HG02973 (cell line): Measurements from ENCODE around the gene GOLPH3L.
"Not testable (repeated sequence)": the region's sequence is repeated elsewhere in the genome, so short reads cannot be mapped to it uniquely, and the experiment has no call there.

Experiments used
- ATAC-seq: cut with Tn5 transposase; IDR thresholded peaks from one replicate; pipeline ENCODE4 v1.9.1; 2021; ENCODE audit warnings: moderate library complexity; ENCODE audit not compliant: unreplicated experiment

The GOLPH3L gene

DNA sequence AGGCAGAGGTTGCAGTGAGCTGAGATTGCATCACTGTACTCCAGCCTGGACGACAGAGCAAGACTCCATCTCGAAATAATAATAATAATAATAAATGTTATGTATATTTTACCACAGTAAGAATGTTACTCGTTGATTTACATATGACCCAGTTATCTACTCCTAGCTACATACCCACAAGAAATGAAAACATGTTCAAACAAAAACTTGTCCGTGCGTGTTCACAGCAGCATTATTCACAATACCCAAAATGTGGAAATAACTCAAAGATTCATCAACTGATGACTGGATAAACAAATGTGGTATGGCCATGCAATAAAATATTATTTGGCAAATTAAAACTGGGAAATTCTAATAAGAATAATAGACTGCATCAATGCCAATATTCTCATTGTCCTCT, 35.8 kb downstream of the GOLPH3L start:
- no peak for ATAC-seq

DNA sequence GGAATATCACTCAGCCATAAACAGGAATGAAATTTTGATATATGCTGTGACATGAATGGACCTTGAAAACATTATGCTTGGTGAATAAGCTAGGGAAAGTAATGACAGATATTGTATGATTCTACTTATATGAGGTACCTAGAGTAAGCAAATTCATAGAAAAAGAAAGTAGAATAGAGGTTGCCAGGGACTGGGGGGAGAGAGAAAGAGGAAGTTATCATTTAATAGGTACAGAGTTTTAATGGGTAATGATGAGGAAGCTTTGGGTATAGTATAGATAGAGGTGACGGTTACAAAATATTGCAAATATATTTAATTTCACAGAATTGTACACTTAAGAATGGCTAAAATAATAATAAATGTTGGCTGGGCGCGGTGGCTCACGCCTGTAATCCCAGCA, 36.4 kb downstream of the GOLPH3L start:
- no peak for ATAC-seq

DNA sequence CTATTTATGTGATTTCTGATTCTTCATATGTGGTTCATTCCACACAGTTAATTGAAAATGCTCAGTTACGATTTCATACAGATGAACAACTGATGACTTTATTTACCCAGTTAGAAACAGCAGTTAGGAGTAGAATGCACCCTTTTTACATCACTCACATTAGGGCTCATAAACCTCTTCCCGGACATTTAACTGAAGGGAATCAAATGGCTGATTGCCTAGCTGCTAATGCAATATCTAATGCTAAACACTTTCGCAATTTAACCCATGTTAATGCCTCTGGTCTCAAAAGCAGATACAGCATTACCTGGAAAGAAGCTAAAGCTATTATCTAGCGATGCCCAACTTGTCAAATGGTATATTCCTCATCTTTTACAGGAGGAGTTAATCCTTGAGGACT, 39.9 kb downstream of the GOLPH3L start:
- ATAC-seq: not testable (repeated sequence)

DNA sequence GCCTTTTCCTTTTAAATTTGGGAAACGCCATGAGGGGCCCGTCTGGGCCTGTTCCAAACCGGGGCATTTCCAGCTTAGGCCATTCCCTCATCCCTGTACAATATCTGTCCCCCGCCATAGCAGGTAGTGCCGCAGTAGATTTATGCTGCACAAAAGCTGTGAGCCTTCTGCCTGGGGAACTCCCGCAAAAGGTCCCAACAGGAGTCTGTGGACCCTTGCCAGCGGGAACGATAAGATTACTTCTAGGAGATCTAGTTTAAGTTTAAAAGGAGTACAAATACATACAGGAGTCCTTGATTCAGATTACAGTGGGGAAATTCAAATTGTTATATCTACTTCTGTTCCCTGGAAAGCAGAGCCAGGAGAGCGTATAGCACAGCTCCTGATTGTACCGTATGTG, 42.3 kb downstream of the GOLPH3L start:
- ATAC-seq: not testable (repeated sequence)

DNA sequence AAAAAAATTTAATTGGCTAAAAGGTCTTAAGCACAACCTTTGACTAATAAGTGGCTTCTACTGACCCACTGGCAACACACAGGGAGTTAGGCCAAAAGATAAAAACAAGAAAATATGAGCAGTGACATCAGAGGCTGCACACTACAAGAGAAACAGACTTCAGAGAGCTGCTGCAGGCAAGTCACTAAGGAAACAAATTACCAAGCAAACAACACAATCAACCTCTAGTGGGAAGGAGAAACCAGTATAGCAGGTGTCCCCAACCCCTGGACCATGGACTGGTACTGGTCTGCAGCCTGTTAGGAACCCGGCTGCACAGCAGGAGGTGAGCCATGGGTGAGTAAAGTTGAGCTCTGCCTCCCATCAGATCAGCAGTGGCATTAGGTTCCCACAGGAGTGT, 46.8 kb downstream of the GOLPH3L start:
- no peak for ATAC-seq

DNA sequence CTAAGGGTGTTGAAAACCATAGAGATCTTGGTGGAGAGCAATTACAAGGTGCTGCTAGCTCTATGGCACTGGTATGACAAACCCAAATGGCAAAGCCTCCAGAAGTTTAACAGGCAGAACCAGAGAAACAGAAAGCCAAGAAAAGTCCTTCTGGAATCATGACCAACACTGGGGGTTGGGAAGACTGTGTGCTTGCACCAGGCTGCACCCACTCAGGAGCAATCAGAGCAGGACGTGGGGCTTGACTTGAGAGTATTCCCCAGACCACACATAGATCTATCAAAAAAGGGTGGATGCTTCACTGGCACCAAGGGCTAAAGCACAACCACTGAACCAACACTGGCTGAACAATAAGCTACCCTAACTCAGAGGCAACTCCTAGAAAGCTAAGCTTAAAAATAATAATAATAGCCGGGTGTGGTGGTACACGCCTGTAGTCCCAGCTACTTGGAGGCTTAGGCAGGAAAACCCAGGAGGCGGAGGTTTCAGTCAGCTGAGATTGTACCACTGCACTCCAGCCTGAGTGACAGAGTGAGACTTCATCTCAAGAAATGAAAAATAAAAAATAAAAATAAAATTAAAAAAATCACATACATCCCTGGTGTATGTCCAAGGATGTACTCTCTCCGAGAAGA, 47.4 kb downstream of the GOLPH3L start:
- no peak for ATAC-seq

DNA sequence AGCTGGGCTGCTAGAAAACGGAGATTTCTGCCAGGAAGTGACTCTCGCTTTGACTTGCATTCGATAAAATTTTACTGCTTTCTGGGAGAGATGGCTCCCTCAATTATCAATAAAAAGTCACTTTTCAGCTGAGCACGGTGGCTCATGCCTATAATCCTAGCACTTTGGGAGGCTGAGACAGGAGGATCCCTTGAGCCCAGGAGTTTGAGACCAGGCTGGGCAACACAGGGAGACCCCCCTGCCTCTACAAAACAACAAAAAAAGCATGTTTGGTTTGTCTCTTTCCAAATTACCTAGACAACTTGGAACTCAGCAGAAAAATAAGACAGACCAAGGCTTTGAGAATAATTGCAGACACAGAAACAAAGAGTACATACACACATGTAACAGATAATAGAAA, 54.7 kb downstream of the GOLPH3L start:
- no peak for ATAC-seq

DNA sequence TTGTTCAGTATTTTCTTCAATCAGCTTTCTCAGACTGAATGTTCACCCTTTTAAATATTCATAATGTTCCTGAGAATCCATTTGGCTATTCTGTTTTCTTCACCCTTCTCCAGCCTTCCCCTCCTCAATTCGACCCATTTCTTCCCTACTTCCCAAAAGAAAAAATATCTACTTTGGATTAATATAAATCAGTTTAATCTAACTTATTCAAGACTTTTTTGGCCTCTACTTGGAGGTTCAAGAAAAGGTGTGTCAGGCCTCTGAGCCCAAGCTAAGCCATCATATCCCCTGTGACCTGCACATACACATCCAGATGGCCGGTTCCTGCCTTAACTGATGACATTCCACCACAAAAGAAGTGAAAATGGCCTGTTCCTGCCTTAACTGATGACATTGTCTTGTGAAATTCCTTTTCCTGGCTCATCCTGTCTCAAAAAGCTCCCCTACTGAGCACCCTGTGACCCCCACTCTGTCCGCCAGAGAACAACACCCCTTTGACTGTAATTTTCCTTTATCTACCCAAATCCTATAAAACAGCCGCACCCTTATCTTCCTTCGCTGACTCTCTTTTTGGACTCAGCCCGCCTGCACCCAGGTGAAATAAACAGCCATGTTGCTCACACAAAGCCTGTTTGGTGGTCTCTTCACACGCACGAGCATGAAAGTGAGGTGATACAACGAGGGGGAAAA, 55.7 kb downstream of the GOLPH3L start:
- not testable (repeated sequence) for ATAC-seq

DNA sequence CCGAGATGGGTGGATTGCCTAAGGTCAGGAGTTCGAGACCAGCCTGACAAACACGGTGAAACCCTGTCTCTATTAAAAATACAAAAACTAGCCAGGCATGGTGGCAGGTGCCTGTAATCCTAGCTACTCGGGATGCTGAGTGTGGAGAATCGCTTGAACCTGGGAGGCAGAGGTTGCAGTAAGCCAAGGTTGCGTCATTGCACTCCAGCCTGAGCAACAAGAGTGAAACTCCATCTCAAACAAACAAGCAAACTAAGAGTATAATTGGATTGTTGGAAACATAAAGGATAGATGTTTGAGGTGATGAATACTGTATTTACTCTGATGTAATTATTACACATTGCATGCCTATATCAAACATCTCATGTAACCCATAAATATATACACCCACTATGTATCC, 58.5 kb downstream of the GOLPH3L start:
- not testable (repeated sequence) for ATAC-seq

DNA sequence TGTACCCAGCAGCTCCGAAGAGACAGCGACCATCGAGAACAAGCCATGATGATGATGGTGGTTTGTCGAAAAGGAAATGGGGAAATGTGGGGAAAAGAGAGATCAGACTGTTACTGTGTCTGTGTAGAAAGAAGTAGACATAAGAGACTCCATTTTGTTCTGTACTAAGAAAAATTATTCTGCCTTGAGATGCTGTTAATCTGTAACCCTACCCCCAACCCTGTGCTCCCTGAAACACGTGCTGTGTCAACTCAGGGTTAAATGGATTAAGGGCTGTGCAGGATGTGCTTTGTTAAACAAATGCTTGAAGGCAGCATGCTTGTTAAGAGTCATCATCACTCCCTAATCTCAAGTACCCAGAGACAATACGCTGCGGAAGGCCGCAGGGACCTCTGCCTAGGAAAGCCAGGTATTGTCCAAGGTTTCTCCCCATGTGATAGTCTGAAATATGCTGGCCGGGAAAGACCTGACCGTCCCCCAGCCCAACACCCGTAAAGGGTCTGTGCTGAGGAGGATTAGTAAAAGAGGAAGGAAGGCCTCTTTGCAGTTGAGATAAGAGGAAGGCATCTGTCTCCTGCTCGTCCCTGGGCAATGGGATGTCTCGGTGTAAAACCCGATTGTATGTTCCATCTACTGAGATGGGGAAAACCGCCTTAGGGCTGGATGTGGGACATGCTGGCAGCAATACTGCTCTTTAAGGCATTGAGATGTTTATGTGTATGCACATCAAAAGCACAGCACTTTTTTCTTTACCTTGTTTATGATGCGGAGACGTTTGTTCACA, 61.9 kb downstream of the GOLPH3L start:
- ATAC-seq: not testable (repeated sequence)

DNA sequence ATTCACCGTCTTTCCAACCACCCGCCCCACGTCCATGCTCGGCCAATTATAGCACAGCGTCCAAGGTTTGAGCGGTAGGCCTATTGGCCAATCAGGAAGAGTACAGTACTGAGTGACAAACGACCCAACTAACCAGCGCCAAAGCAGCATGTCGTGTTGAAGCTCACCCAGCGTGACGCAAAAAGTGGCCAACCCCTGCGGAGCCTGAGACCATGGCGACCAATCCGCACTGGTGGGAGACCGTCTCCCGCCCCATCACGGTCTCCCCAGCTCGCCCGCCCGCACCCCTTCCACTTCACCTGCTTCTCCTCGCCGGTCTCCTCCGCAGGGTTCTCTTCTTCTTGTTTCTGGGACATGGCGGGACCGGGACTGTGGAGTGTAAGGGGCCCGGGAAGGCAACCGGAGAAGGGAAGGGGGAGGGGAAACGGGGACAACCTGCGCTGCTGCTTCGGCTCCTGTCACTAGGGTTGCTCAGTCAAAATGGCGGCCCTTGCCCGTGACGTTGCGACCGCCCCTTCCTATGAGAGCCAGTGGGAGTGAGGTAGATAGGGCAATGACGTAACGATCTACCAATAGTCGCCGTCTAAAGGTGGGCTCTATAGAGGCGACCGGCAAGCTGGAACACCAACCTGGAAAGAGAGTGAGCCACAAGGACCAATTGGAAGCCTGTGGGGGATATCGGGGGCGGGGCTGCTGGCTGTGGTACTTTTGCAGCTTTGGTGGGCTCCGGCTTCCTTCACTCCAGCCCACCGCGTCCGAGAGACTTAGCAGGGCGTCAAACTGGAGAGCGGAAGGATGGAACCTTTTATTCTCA, 67.6 kb downstream of the GOLPH3L start, which contains the start of gene ENSA:
Gene ENSA, minus strand, starts transcription at position 498 of the 814 bp plus-strand sequence. Its CDS starts 142 bp downstream, at position 356.
- ATAC-seq: peak; percentile 87

DNA sequence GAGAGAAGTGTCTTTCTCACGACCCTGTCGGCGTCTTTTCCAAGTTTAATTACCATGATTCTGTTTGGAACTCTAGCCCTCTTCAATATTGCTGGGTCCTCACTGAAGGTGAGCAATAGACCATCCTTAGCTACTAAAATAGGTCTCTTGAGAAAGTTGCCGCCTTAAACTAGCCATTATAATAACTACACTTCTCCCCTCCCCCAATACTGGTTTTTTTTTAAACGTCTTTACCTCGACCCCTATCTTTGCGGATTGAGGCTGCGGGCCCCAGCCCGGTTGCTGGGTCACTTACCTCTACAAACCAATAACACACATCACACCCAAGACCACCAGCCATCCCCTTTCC, 68.2 kb downstream of the GOLPH3L start:
- ATAC-seq: no peak

DNA sequence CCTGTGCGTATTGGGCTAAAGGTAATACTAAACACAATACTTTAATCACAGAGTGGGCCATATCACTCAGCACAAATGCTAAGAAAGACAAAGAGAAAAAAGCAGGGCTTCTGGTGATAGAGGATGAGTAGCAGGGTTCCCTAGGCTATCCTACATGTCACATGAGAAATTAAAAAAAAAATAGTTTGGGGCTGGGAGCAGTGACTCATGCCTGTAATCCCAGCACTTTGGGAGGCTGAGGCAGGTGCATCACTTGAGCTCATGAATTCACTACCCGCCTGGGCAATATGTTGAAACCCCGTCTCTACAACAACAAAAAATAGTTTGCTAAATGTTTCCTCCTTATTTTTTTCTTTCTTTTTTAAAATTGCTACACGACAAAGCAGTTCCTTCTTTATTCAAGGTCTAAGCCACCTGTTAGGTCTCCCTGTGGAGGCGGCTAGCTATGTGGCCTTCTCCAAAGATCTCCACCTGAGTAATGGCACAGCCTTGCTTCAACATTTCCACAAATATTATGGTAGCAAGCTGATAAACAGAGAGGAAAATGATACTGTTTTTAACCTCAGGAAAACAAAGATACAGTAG, 69.0 kb downstream of the GOLPH3L start:
- no peak for ATAC-seq

DNA sequence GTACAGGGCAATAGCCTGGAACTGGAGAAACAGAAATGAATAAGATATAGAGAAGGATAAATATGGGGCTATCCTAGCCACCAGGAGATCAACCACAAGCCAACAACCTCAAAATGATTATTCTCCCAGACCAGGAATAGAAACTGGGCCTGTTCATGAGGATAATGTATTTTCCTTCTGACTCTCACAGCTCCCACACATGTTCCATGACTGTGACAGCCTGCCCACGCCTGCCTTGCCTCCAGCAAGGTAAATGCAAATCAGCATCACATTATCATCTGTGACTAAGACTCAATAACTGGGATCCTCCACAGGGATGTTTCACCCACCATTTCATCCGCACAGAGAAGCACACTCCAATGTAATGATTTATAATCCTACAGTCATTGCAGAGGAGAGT, 70.8 kb downstream of the GOLPH3L start:
- no peak for ATAC-seq

DNA sequence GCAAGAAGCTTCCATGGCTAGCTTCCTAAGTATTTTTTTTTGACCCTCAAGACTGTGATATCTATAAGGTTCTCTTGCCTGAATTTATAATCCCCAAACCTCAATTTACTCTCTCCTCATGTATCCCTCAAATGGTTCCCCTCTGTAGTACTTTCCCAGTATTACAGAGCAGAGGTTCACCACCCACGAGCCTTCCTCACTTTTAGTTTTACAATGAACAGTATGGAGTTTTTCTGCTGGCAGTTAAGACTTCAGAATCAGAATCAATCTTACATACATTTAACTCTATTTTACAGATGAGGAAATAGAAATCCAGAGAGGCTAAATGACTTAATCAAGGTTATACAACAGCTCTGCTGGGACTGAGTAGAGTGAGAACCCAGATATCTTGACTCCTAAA, 72.4 kb downstream of the GOLPH3L start:
- not testable (repeated sequence) for ATAC-seq

DNA sequence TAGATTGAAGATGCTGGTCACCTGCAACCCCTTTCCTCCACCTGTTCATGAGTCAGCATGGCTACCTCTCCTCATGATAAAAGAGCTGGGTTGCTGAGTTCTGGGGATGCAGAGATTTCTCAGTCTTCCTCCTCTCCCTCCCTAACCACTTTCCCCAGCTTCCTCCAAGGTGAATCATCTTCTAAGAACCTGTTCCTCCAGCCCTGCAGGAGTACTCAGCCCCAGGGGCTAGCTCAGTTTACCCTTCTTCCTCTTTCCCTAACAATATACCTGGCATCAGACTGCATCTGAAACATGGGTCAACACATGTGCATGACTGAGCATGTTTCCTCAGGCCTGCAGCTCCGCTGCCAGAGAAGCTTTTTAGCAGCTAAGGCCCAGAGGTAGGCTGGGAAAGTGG, 72.8 kb downstream of the GOLPH3L start:
- not testable (repeated sequence) for ATAC-seq

DNA sequence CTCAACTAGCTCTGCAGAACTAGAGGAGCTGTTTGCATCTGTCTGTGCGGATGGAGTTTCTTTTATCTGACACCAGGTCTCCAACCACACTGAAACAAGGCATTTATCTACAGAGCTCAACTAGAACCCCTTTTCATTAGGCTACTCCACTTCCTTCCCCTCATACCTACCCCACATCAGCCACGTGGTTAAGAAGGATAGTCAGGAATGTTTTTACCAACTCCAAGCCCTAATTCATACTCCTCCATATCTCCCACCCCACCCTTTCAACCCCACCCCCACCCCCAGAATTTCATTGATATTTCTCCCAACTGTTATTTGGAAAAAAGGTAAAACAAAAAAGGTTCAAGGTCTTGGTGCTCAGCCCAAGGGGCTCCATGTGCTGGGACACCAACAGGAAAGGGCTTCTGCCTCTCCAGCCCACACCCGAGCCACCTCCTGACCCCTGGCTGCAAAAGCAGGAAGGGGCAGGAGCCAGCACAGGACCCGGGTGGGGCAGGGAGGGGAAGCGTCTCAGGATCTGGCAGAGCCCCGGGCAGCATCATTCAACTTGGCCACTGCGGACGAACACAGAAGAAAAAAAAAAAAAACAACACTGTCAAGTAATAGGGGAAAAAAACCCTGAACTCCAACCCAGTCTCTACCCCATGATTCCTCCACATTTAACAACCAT, 74.5 kb downstream of the GOLPH3L start:
- ATAC-seq: no peak

DNA sequence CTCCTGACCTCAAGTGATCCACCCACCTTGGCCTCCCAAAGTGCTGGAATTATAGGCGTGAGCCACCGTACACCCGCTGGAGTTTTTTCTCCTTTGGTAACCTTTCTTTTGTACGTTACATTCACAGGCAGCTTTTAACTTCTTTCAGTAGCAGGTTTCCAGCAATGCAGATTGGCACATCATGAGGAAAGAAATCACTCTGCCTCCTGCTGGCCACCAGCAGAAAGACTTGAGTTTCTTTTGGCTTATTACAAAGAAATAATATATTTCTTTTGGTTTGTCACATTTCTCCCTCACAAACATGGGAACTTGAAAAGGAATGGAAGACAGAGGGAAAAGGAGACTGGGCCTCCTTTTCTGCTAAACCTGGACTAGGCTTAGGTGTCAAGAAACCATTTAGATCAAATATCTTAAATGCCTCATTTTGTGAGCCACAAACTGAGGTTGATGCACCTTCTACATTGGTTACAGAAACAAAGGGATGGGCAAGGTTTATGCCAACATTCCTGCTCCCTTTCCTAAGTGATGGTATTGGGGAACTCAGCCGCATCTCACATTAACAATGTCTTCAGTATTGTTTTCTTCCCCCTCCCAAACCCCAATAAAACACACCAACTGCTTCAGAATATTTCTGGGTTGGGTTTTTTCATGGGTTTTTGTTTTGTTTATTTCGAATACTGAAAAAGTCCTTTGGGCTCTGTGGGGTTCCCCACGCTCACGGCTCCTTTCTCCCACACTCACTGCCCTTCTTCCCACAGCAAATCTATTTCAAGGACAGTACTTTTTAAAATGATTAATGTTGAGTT, 75.3 kb downstream of the GOLPH3L start:
- ATAC-seq: no peak

DNA sequence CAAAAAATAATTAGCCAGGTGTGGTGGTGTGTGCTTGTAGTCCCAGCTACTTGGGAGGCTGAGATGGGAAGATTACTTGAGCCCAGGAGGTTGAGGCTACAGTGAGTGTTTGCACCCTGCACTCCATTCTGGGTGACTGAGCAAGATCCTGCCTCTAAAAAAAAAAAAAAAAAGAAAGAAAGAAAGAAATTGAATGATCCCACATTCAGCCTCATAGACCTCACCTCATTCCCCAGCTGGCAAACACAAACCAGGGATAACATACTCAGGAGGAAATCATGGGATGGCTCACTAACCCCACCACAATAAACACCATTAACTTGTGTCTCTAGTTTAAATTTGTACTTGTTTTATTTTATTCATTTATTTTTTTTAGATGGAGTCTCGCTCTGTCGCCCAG, 76.0 kb downstream of the GOLPH3L start:
- ATAC-seq: no peak
